ENCODE results near the gene RAF1. TPM values are rescaled to one million over a fixed set of nuclear protein-coding genes. Genes with fewer than 3 reads are reported as not detected.

The RAF1 gene
- total RNA-seq, 2 donors from 2014 or later: 95.4 to 116 TPM

- Mint-ChIP-seq H3K36me3 (ENCODE audit: low read depth) (peaks cover 51% of the 10 kb centered on the region), H3K4me3 (no peak overlapping the region), H3K27me3 (ENCODE audit: insufficient read depth) (no peaks in the 10 kb centered on the region), H3K4me1 (peaks cover 13% of the 10 kb centered on the region), H3K9me3 (no peaks in the 10 kb centered on the region), H3K27ac (no peak overlapping the region)
- H3K9ac ChIP-seq (ENCODE audit: extremely low read depth, low read length, poor library complexity, severe bottlenecking): no peak overlapping the region
- 94% methylated on average over 6 of the region's 6 CpGs; no CpG with 5 or more reads in 1 of the 2 experiments for WGBS, 2 experiments (ENCODE audit: insufficient coverage in 1 of 2, insufficient read length in 1 of 2)
- H3K27me3 ChIP-seq (ENCODE audit: control insufficient read depth, insufficient read depth, low read length, poor library complexity, severe bottlenecking): no peaks in the 10 kb centered on the region
- H3K4me3 ChIP-seq (ENCODE audit: low read length): no peak overlapping the region
- no peaks in the 10 kb centered on the region for H3K9me3 ChIP-seq (ENCODE audit: control insufficient read depth, low read length)
- H3K27ac ChIP-seq (ENCODE audit: low read depth, low read length): no peak overlapping the region
- H3K36me3 ChIP-seq (ENCODE audit: control insufficient read depth, insufficient read depth, low read length): peaks cover 80% of the 10 kb centered on the region
- no peak for TF ChIP-seq CTCF (conservative IDR thresholded peaks at IDR 0.05)
- DNase-seq: no peak
- no peaks in the 10 kb centered on the region for H3K4me1 ChIP-seq (ENCODE audit: control insufficient read depth, insufficient read depth, low read length)
These were observed 51.2 kb downstream of the RAF1 start for GRCh38 chr3:12612514-12613226.

- H3K4me1 ChIP-seq (ENCODE audit: control insufficient read depth, insufficient read depth, low read length): no peaks in the 10 kb centered on the region
- no peak overlapping the region for H3K4me3 ChIP-seq (ENCODE audit: low read length)
- H3K27ac Mint-ChIP-seq: no peak overlapping the region
- no peak overlapping the region for H3K9ac ChIP-seq (ENCODE audit: extremely low read depth, low read length, poor library complexity, severe bottlenecking)
- H3K36me3 ChIP-seq (ENCODE audit: control insufficient read depth, insufficient read depth, low read length): peaks cover 79% of the 10 kb centered on the region
- no peak for DNase-seq
- no peak overlapping the region for H3K4me3 Mint-ChIP-seq
- 86 to 87% methylated on average over 4 to 5 of the region's 5 CpGs for WGBS, 2 experiments (ENCODE audit: insufficient coverage in 1 of 2, insufficient read length in 1 of 2)
- no peaks in the 10 kb centered on the region for H3K27me3 ChIP-seq (ENCODE audit: control insufficient read depth, insufficient read depth, low read length, poor library complexity, severe bottlenecking)
- H3K27me3 Mint-ChIP-seq (ENCODE audit: insufficient read depth): no peaks in the 10 kb centered on the region
- no peak for TF ChIP-seq CTCF (conservative IDR thresholded peaks at IDR 0.05)
- H3K36me3 Mint-ChIP-seq (ENCODE audit: low read depth): peaks cover 57% of the 10 kb centered on the region
- H3K4me1 Mint-ChIP-seq: peaks cover 13% of the 10 kb centered on the region
- no peaks in the 10 kb centered on the region for H3K9me3 ChIP-seq (ENCODE audit: control insufficient read depth, low read length)
- no peak overlapping the region for H3K27ac ChIP-seq (ENCODE audit: low read depth, low read length)
- H3K9me3 Mint-ChIP-seq: no peaks in the 10 kb centered on the region
These were observed 52.8 kb downstream of the RAF1 start for GRCh38 chr3:12611117-12611516.

DNA sequence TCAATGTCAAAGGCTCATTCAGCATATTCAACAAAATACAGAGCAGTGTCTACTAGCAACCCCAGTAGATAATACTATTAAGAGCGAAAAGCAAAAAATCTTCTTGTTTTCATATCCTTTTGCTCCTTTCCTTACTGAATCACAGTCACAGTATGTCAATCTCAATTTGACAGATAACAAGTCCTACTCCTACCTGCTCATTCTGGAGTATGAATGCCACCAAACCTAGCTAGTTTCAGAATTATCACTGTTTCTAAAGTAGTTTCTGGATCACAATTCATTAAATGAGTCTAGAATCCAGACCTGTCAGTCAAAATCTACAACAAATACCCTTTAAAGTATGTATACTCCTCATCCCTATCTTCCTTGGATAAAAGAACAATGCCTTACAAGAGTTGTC lies 55.5 kb downstream of the RAF1 start:
- 91 to 98% methylated on average over 1 of the region's 1 CpG for WGBS, 2 experiments (ENCODE audit: insufficient coverage in 1 of 2, insufficient read length in 1 of 2)
- H3K4me1 ChIP-seq (ENCODE audit: control insufficient read depth, insufficient read depth, low read length): no peaks in the 10 kb centered on the region
- Mint-ChIP-seq H3K4me3 (no peak overlapping the region), H3K36me3 (ENCODE audit: low read depth) (peaks cover 65% of the 10 kb centered on the region), H3K9me3 (no peaks in the 10 kb centered on the region), H3K27me3 (ENCODE audit: insufficient read depth) (no peaks in the 10 kb centered on the region), H3K4me1 (peaks cover 4% of the 10 kb centered on the region), H3K27ac (no peak overlapping the region)
- H3K9ac ChIP-seq (ENCODE audit: extremely low read depth, low read length, poor library complexity, severe bottlenecking): no peak overlapping the region
- TF ChIP-seq CTCF (conservative IDR thresholded peaks at IDR 0.05): no peak
- no peaks in the 10 kb centered on the region for H3K27me3 ChIP-seq (ENCODE audit: control insufficient read depth, insufficient read depth, low read length, poor library complexity, severe bottlenecking)
- H3K9me3 ChIP-seq (ENCODE audit: control insufficient read depth, low read length): no peaks in the 10 kb centered on the region
- DNase-seq: no peak
- H3K36me3 ChIP-seq (ENCODE audit: control insufficient read depth, insufficient read depth, low read length): peaks cover 81% of the 10 kb centered on the region
- H3K27ac ChIP-seq (ENCODE audit: low read depth, low read length): no peak overlapping the region
- H3K4me3 ChIP-seq (ENCODE audit: low read length): no peak overlapping the region

Data from endodermal cell (in vitro differentiated cells).